ENCODE results near the gene NAV2.

NAV2 gene

GRCh38 chr11:19951558-19952115 lies 239.0 kb downstream of the NAV2 start:
- no peak overlapping the region for H3K4me3 ChIP-seq (ENCODE audit: low read length)
- no peak for DNase-seq (ENCODE audit: low read depth)
- peak; percentile 55 for TF ChIP-seq CTCF (conservative IDR thresholded peaks at IDR 0.05; ENCODE audit: low read depth, low read length)

GRCh38 chr11:19952116-19952605 lies 239.5 kb downstream of the NAV2 start:
- no peak overlapping the region for H3K4me3 ChIP-seq (ENCODE audit: low read length)
- TF ChIP-seq CTCF (conservative IDR thresholded peaks at IDR 0.05; ENCODE audit: low read depth, low read length) = no peak
- no peak for DNase-seq (ENCODE audit: low read depth)

- no peak overlapping the region for H3K4me3 ChIP-seq (ENCODE audit: low read length)
- no peak for TF ChIP-seq CTCF (conservative IDR thresholded peaks at IDR 0.05; ENCODE audit: low read depth, low read length)
- no peak for DNase-seq (ENCODE audit: low read depth)
These were observed 240.3 kb downstream of the NAV2 start for GRCh38 chr11:19952911-19953310.

GRCh38 chr11:19953336-19953735 lies 240.7 kb downstream of the NAV2 start:
- no peak for TF ChIP-seq CTCF (conservative IDR thresholded peaks at IDR 0.05; ENCODE audit: low read depth, low read length)
- H3K4me3 ChIP-seq (ENCODE audit: low read length) = no peak overlapping the region
- DNase-seq (ENCODE audit: low read depth) = no peak

GRCh38 chr11:19953909-19954308 lies 241.3 kb downstream of the NAV2 start:
- TF ChIP-seq CTCF (conservative IDR thresholded peaks at IDR 0.05; ENCODE audit: low read depth, low read length) = peak; percentile 74
- DNase-seq (ENCODE audit: low read depth) = peak; percentile 59

GRCh38 chr11:19954899-19955298 lies 242.3 kb downstream of the NAV2 start:
- DNase-seq (ENCODE audit: low read depth) = no peak
- TF ChIP-seq CTCF (conservative IDR thresholded peaks at IDR 0.05; ENCODE audit: low read depth, low read length) = no peak
- no peak overlapping the region for H3K4me3 ChIP-seq (ENCODE audit: low read length)

More at GRCh38 chr11:19953909-19954308, 241.3 kb downstream of the NAV2 start:
- no peak overlapping the region for H3K4me3 ChIP-seq (ENCODE audit: low read length)

- H3K4me3 ChIP-seq (ENCODE audit: low read length) = no peak overlapping the region
- TF ChIP-seq CTCF (conservative IDR thresholded peaks at IDR 0.05; ENCODE audit: low read depth, low read length) = no peak
- DNase-seq (ENCODE audit: low read depth) = no peak
These were observed 243.0 kb downstream of the NAV2 start for GRCh38 chr11:19955660-19956059.
